ENCODE data around the gene TRIM5.
"Not testable (repeated sequence)": the region's sequence is repeated elsewhere in the genome, so short reads cannot be mapped to it uniquely, and the experiment has no call there.

Gene TRIM5

DNA sequence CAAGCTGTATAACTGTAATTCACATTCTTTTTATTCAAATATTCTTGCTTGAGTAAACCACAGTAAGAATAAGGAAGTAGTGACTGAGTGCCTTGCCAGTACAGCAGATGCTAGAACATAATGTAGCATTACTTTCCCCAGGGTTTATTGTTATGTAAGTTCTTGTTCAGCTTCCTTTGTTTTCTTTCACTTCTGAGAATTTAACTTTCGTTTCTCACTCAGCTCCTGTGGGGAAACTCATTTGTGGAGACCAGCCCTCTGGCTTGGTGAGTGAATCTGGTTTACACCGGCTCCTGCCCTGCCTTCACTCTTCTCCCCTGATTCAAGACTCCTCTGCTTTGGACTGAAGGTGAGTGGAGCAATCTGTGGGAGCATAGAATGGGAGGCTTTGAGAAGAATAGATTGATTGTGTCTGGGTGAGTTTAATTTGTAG is 4.7 kb upstream of the TRIM5 start, which contains the start of gene TRIM22:
Gene TRIM22, plus strand, starts transcription at position 240 of the 433 bp plus-strand sequence. CDS start 6,443 bp downstream, outside the sequence.
- no peak for DNase-seq (ENCODE audit: low read depth)

GRCh38 chr11:5688482-5688881 is 3.6 kb upstream of the TRIM5 start:
- no peak for DNase-seq (ENCODE audit: low read depth)

DNA sequence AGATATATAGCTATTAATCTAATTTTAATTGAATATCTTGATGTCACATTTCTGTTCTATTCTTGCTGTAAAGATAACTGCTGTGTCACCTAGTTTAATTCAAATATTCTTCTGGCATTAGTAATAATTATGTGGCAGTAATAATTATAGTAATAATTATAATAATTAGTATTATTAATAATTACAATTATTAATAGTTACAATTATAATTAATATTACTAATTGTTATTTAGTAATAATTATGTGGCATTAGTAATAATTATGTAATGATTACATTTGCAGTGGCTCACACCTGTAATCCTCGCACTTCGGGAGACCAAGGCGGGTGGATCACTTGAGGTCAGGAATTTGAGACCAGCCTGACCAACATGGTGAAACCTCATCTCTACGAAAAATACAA is 1.6 kb upstream of the TRIM5 start:
- DNase-seq (ENCODE audit: low read depth) = no peak

GRCh38 chr11:5684036-5684645 is 733 bp downstream of the TRIM5 start:
- DNase-seq (ENCODE audit: low read depth) = no peak

DNA sequence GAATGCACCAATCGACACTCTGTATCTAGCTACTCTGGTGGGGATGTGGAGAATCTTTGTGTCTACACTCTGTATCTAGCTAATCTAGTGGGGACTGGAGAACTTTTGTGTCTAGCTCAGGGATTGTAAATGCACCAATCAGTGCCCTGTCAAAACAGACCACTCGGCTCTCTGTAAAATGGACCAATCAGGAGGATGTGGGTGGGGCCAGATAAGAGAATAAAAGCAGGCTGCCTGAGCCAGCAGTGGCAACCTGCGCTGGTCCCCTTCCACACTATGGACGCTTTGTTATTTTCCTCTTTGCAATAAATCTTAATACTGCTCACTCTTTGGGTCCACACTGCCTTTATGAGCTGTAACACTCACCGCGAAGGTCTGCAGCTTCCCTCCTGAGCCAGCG is 1.3 kb downstream of the TRIM5 start:
- DNase-seq (ENCODE audit: low read depth) = not testable (repeated sequence)

DNA sequence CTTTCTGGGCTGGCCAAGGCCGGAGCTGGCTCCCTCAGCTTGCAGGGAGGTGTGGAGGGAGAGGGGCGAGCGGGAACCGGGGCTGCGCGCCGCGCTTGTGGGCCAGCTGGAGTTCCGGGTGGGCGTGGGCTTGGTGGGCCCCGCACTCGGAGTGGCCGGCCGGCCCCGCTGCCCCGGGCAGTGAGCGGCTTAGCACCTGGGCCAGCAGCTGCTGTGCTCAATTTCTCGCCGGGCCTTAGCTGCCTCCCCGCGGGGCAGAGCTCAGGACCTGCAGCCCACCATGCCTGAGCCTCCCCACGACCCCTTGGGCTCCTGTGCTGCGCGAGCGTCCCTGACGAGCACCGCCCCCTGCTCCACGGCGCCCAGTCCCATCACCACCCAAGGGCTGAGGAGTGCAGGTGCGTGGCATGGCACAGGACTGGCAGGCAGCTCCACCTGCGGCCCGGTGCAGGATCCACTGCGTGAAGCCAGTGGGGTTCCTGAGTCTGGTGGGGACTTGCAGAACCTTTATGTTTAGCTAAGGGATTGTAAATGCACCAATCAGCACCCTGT is 1.9 kb downstream of the TRIM5 start:
- DNase-seq (ENCODE audit: low read depth) = not testable (repeated sequence)

GRCh38 chr11:5679811-5680210 is 5.1 kb downstream of the TRIM5 start:
- DNase-seq (ENCODE audit: low read depth) = no peak

- DNase-seq (ENCODE audit: low read depth) = no peak
Measured at GRCh38 chr11:5674391-5674790, 10.5 kb downstream of the TRIM5 start.

DNA sequence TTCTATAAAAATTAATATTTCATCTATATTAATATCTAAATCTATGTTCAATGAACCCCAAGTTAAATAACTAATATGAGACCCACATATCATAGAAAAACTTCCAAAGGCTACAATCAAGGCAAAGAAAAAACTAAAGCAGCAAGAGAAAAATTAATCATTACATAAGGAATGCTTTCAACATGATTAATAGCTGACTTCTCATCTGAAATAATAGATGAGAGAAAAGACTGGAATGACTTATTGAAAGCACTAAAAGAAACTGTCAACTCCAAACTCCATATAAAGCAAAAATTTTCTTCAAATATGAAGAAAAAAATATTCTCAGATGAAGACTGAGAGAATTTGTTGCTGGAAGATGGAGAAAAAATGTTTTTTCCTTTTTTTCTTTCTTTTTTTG is 13.0 kb downstream of the TRIM5 start:
- no peak for DNase-seq (ENCODE audit: low read depth)

DNA sequence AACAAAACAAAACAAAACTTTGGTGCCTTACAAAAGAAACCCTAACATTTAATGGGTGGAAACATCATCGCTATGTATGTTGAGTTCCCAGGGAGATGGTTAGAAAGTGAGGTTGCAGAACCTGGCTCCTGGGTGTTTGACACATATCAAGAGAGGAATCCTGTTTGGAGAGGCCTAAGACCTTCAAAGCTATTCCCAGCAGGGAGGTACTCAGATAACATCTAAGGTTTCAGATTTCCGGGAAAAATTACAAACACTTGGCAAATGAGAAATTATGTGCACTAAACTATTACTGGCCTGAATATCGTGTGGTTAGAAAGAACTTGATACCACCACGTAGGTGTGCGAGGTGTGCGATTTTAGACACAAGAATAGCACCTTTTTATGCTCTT is 18.5 kb downstream of the TRIM5 start:
- DNase-seq (ENCODE audit: low read depth) = no peak

- no peak for DNase-seq (ENCODE audit: low read depth)
Measured at GRCh38 chr11:5665746-5666401, 19.0 kb downstream of the TRIM5 start.

DNA sequence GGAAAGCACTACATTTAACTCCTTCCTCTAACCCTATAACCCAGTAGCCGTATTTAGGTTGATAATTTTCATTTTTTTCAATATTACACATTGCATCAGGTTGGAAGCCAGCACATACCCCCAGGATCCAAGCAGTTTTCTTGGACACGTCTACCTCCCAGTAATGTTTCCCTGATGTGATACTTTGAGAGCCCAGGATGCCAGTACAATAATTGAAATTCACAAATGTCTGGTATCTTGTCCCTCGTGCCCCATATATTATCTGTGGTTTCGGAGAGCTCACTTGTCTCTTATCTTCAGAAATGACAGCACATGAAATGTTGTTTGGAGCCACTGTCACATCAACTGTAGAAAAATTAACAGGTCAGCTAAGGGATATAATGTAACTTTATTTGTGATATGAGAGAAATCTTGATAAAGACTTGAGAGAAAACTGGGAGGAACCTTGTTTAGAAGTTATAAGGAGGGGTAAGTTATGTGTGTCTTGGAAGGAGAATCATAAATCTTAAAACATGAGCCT is 19.8 kb downstream of the TRIM5 start:
- DNase-seq (ENCODE audit: low read depth) = no peak

- no peak for DNase-seq (ENCODE audit: low read depth)
Measured at GRCh38 chr11:5663511-5663910, 21.4 kb downstream of the TRIM5 start.

DNA sequence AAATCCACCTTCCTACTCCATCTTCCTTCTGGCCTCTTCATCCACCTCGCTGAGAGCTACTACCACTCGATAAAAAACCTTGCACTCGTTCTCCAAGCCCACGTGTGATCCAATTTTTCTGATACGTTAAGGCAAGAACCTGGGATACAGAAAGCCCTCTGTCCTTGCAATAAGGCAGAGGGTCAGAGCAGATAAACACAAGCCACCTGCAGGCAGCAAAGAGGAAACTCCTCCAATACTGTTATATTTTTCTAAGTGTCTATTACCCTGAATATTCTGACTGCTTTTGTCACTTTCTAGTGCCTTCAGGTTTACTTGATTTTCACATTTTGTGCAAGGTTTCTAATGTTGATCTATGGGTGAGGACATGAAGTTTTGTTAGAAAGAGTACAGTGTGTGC is 26.6 kb downstream of the TRIM5 start:
- DNase-seq (ENCODE audit: low read depth) = no peak

- not testable (repeated sequence) for DNase-seq (ENCODE audit: low read depth)
Measured at GRCh38 chr11:5656956-5657355, 27.9 kb downstream of the TRIM5 start.

DNA sequence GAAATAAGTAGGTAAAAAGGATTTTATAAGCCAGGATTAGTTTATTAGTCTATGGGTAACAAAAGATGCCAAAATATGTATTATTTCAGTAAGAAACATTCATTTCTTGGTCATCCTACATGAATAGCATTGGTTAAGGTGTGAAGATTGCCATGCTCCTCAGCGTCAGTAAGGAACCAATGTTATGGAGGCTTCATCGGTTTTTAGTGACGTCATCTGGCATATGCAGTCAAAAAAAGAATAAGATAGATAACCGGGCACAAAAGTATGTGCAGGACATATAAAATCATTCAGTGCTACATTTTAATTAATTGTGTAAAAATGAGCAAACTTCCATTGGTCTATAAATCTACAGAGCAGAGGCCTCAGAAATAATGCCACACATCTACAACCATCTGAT is 29.4 kb downstream of the TRIM5 start:
- no peak for DNase-seq (ENCODE audit: low read depth)

DNA sequence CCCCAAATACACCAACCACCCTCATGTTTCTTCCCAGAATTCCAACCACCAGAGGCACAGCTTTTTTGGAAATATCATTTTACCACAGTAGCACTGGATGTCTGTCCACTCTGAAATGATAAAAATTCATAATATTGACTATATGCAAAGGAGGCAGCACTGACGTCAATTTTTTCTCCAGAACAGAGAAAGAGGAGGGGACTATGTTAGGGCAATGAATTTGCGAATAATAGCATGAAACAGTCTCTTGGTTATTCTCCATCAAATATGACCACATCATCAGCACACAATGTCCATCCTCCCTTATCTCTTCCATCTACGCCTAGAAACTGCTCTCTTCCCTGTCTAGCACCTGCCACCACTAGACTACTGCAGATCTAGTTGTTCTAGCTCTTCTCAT is 38.7 kb downstream of the TRIM5 start:
- no peak for DNase-seq (ENCODE audit: low read depth)

GRCh38 chr11:5643585-5643984 is 41.3 kb downstream of the TRIM5 start:
- no peak for DNase-seq (ENCODE audit: low read depth)

- no peak for DNase-seq (ENCODE audit: low read depth)
Measured at GRCh38 chr11:5639953-5640352, 44.9 kb downstream of the TRIM5 start.

- DNase-seq (ENCODE audit: low read depth) = no peak
Measured at GRCh38 chr11:5631969-5632635, 52.8 kb downstream of the TRIM5 start.

GRCh38 chr11:5631417-5631816 is 53.5 kb downstream of the TRIM5 start:
- no peak for DNase-seq (ENCODE audit: low read depth)

- no peak for DNase-seq (ENCODE audit: low read depth)
Measured at GRCh38 chr11:5626196-5626595, 58.7 kb downstream of the TRIM5 start.

DNA sequence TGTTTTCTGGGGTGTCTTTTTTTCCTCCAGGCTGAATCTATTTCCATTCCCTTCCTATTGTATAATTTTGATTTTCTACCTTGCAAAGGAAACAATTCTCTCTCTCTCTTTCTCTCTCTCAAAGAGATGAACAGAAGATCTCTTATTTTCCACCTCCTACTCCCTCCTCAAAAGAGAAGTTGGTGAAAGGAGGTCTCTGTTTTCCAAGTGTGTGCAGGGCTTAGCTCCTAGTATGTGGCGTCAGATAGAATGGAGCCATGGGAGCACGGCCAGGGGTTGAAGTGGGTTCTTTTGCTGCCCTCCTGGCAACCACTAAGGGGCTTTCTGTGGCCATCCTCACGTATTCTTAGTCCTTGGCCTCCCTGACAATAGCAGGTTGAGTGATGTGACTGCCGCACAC is 59.6 kb downstream of the TRIM5 start:
- DNase-seq (ENCODE audit: low read depth) = no peak
